ENCODE data around the gene APPL2. TPM values are rescaled to one million over a fixed set of nuclear protein-coding genes. Genes with fewer than 3 reads are reported as not detected.
A peak's percentile ranks its signal among the peaks of the same experiment; 100 is the strongest.

The APPL2 gene
- total RNA-seq, 1 donor from 2014 or later: 17.7 TPM

DNA sequence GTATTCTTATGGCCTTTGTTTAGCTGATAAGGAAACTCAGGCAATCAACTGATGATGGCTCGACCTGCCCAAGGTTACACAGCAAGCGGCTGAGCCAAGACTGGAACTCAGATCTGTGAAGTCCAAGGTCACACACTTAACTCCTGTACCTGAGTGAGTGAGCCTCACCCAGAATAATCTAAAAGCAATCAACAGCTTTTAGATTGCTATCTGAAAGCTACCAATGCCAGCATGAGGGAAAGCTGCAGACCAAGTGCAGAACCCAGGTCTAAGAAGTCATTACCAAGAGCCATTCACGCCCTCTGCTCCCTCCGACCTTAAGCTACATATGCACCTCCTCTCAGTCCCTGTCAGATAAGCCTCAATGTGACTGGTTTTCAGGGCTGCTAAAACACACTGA, 12.1 kb downstream of the APPL2 start:
- Histone ChIP-seq H3K27me3 (ENCODE audit: insufficient read depth, low read length) (no peaks in the 10 kb centered on the region), H3K79me2 (ENCODE audit: insufficient read depth, low read length) (peaks cover 59% of the 10 kb centered on the region), H3K4me1 (ENCODE audit: insufficient read depth, low read length) (peaks cover 29% of the 10 kb centered on the region), H2AFZ (ENCODE audit: low read depth, low read length) (no peak overlapping the region), H3K36me3 (ENCODE audit: insufficient read depth, low read length) (peaks cover 14% of the 10 kb centered on the region), H4K20me1 (ENCODE audit: insufficient read depth, low read length) (peaks cover 48% of the 10 kb centered on the region), H3K9ac (ENCODE audit: low read length) (no peak overlapping the region), H3K9me3 (ENCODE audit: insufficient read depth, low read depth, low read length) (no peaks in the 10 kb centered on the region), H3K27ac (ENCODE audit: low read depth, low read length) (no peak overlapping the region), H3K4me3 (ENCODE audit: insufficient read depth, low read depth, low read length) (no peak overlapping the region), H3K4me2 (ENCODE audit: low read length) (no peak overlapping the region)
- H3K36me3 Mint-ChIP-seq (ENCODE audit: low read depth, unreplicated experiment): peaks cover 19% of the 10 kb centered on the region
- H3K4me1 Mint-ChIP-seq (ENCODE audit: low read depth, unreplicated experiment): peaks cover 36% of the 10 kb centered on the region
- DNase-seq (ENCODE audit: low read depth) (no peak), FAIRE-seq (no peak)
- no peaks in the 10 kb centered on the region for H3K27me3 Mint-ChIP-seq (ENCODE audit: low read depth, unreplicated experiment)
- H3K9me3 Mint-ChIP-seq (ENCODE audit: unreplicated experiment): no peaks in the 10 kb centered on the region
- TF ChIP-seq EZH2 (IDR thresholded peaks at IDR 0.05; ENCODE audit: insufficient read depth, low read length): no peak
- TF ChIP-seq, protein P1, sequence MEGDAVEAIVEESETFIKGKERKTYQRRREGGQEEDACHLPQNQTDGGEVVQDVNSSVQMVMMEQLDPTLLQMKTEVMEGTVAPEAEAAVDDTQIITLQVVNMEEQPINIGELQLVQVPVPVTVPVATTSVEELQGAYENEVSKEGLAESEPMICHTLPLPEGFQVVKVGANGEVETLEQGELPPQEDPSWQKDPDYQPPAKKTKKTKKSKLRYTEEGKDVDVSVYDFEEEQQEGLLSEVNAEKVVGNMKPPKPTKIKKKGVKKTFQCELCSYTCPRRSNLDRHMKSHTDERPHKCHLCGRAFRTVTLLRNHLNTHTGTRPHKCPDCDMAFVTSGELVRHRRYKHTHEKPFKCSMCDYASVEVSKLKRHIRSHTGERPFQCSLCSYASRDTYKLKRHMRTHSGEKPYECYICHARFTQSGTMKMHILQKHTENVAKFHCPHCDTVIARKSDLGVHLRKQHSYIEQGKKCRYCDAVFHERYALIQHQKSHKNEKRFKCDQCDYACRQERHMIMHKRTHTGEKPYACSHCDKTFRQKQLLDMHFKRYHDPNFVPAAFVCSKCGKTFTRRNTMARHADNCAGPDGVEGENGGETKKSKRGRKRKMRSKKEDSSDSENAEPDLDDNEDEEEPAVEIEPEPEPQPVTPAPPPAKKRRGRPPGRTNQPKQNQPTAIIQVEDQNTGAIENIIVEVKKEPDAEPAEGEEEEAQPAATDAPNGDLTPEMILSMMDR (IDR thresholded peaks at IDR 0.05; ENCODE audit: insufficient read depth, low read depth, low read length): no peak
- no peak overlapping the region for H3K27ac Mint-ChIP-seq (ENCODE audit: unreplicated experiment)
- no peak overlapping the region for H3K4me3 Mint-ChIP-seq (ENCODE audit: unreplicated experiment)

DNA sequence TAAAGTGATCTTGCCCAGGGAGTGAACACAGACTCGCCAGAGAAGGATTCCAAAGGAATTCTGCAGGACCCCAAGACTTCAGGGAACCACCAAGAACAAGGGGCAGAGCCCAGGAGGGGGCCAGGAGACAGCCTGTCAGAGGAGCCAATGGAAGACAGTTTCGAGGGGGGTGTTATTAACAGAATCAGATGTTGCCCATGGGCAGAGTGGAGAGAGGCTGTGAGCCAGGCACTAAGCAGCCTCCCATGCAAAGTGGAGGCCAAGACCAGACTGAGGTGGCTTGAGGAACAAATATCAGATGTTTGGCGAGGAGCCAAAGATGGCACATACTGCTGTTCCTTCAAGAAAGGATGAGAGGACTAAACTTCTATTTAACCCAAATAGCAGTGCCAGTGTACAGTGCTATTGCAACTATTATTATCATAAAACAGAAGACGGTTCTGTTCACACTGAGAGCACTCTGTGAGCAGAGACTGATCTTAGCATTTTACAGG, 12.6 kb downstream of the APPL2 start:
- H3K36me3 Mint-ChIP-seq (ENCODE audit: low read depth, unreplicated experiment): peaks cover 20% of the 10 kb centered on the region
- H3K27me3 ChIP-seq (ENCODE audit: insufficient read depth, low read length): no peaks in the 10 kb centered on the region
- H3K4me1 ChIP-seq (ENCODE audit: insufficient read depth, low read length): peaks cover 24% of the 10 kb centered on the region
- H3K4me2 ChIP-seq (ENCODE audit: low read length): no peak overlapping the region
- DNase-seq (ENCODE audit: low read depth) (no peak), FAIRE-seq (no peak)
- peaks cover 14% of the 10 kb centered on the region for H3K36me3 ChIP-seq (ENCODE audit: insufficient read depth, low read length)
- no peaks in the 10 kb centered on the region for H3K9me3 Mint-ChIP-seq (ENCODE audit: unreplicated experiment)
- H3K27me3 Mint-ChIP-seq (ENCODE audit: low read depth, unreplicated experiment): no peaks in the 10 kb centered on the region
- peaks cover 32% of the 10 kb centered on the region for H3K4me1 Mint-ChIP-seq (ENCODE audit: low read depth, unreplicated experiment)
- peaks cover 50% of the 10 kb centered on the region for H4K20me1 ChIP-seq (ENCODE audit: insufficient read depth, low read length)
- H3K27ac ChIP-seq (ENCODE audit: low read depth, low read length): no peak overlapping the region
- peaks cover 64% of the 10 kb centered on the region for H3K79me2 ChIP-seq (ENCODE audit: insufficient read depth, low read length)
- H3K4me3 Mint-ChIP-seq (ENCODE audit: unreplicated experiment): no peak overlapping the region
- no peak overlapping the region for H3K9ac ChIP-seq (ENCODE audit: low read length)
- no peaks in the 10 kb centered on the region for H3K9me3 ChIP-seq (ENCODE audit: insufficient read depth, low read depth, low read length)
- no peak overlapping the region for H3K4me3 ChIP-seq (ENCODE audit: insufficient read depth, low read depth, low read length)
- H3K27ac Mint-ChIP-seq (ENCODE audit: unreplicated experiment): peak overlapping the region; percentile 75
- H2AFZ ChIP-seq (ENCODE audit: low read depth, low read length): no peak overlapping the region
- TF ChIP-seq, protein P1 (IDR thresholded peaks at IDR 0.05; ENCODE audit: insufficient read depth, low read depth, low read length): no peak
- no peak for TF ChIP-seq EZH2 (IDR thresholded peaks at IDR 0.05; ENCODE audit: insufficient read depth, low read length)

DNA sequence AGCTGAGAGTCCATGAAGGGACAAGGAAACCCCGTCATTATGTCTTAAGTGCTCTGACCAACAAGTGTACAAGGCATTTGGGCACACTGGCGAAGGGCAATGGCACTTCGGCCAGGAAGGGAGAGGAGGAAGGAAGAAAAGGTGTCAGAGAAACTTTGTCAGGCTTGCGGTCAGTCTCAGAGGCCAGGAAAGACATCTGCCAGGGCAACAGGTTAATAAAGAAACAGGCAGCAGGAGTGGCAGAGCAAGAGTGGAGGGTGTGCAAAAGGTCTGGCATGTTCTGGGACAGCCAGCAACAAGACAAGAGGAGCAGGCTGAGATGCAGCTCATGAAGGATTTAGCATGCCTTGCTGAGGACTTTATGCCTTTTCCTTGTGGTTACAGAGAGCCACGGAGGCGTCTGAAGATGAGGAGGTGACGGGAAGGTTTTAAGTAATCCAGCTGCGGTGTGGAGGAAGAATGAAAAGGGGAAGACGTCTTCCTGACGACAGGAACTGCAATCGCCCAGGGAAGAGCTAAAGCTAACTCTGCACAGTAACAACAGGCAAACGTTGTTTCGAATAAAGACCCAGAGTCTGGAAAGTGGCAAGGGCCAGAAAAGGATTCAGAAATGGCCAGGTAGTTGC, 13.1 kb downstream of the APPL2 start:
- Histone ChIP-seq H3K27ac (ENCODE audit: low read depth, low read length) (no peak overlapping the region), H4K20me1 (ENCODE audit: insufficient read depth, low read length) (peaks cover 50% of the 10 kb centered on the region), H3K27me3 (ENCODE audit: insufficient read depth, low read length) (no peaks in the 10 kb centered on the region), H2AFZ (ENCODE audit: low read depth, low read length) (no peak overlapping the region), H3K4me3 (ENCODE audit: insufficient read depth, low read depth, low read length) (no peak overlapping the region), H3K4me2 (ENCODE audit: low read length) (no peak overlapping the region), H3K79me2 (ENCODE audit: insufficient read depth, low read length) (peaks cover 64% of the 10 kb centered on the region), H3K9me3 (ENCODE audit: insufficient read depth, low read depth, low read length) (no peaks in the 10 kb centered on the region), H3K9ac (ENCODE audit: low read length) (no peak overlapping the region), H3K4me1 (ENCODE audit: insufficient read depth, low read length) (peaks cover 19% of the 10 kb centered on the region), H3K36me3 (ENCODE audit: insufficient read depth, low read length) (peaks cover 14% of the 10 kb centered on the region)
- TF ChIP-seq, protein P1 (IDR thresholded peaks at IDR 0.05; ENCODE audit: insufficient read depth, low read depth, low read length): no peak
- TF ChIP-seq EZH2 (IDR thresholded peaks at IDR 0.05; ENCODE audit: insufficient read depth, low read length): no peak
- peaks cover 31% of the 10 kb centered on the region for H3K4me1 Mint-ChIP-seq (ENCODE audit: low read depth, unreplicated experiment)
- H3K27me3 Mint-ChIP-seq (ENCODE audit: low read depth, unreplicated experiment): no peaks in the 10 kb centered on the region
- no peak overlapping the region for H3K4me3 Mint-ChIP-seq (ENCODE audit: unreplicated experiment)
- H3K27ac Mint-ChIP-seq (ENCODE audit: unreplicated experiment): peak overlapping the region; percentile 75
- no peak for FAIRE-seq
- H3K36me3 Mint-ChIP-seq (ENCODE audit: low read depth, unreplicated experiment): peaks cover 24% of the 10 kb centered on the region
- H3K9me3 Mint-ChIP-seq (ENCODE audit: unreplicated experiment): no peaks in the 10 kb centered on the region
- no peak for DNase-seq (ENCODE audit: low read depth)
